ENCODE results near the gene CCDC174.

CCDC174 gene

DNA sequence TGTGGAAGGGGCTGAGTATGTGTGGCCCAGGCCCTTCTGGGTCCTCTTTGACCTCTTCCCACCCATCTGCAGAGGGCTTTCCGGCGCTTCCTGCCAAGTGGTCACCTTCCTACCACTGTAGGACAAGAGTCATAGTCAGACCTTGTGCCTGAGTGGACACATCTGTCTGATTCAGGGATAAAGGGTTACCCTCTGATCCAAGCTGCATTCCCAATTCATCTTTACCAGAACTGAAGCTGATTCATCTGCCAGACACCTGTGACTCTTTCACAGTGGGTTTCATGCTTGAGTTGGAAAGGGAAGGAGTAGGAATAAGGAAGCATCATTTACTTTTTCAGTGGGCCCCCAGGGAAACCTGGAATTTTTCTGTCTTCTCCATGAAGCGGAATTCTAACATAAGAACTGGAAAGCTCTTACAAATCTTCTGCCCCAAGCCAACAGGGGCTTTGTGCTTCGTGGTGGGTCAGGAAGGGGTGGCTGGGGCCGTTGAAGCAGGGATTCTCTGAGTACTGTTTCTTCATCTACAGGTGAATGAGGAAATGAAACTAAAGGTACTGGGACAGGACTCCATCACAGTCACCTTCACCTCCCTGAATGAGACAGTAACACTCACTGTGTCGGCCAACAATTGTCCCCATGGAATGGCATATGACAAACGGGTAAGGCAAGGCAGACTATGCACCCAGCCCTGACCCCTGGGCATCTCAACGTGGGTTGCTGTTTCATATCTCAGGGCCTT lies 69.7 kb downstream of the CCDC174 start:
- CTCF ChIA-PET = no interaction called here
- no peak for DNase-seq (ENCODE audit: extremely low spot score)
- TF ChIP-seq CTBP1 (IDR thresholded peaks at IDR 0.05; ENCODE audit: borderline replicate concordance) (no peak), ELF4 (IDR thresholded peaks at IDR 0.05) (no peak), SP1 (IDR thresholded peaks at IDR 0.05) (no peak), BHLHE40 (IDR thresholded peaks at IDR 0.05; ENCODE audit: borderline replicate concordance) (no peak), HDGF (IDR thresholded peaks at IDR 0.05; ENCODE audit: borderline replicate concordance) (no peak), FOXK2 (IDR thresholded peaks at IDR 0.05) (no peak), LEF1 (IDR thresholded peaks at IDR 0.05; ENCODE audit: borderline replicate concordance) (no peak), ARNT (IDR thresholded peaks at IDR 0.05) (no peak), FOXM1 (IDR thresholded peaks at IDR 0.05; ENCODE audit: borderline replicate concordance) (no peak), SUZ12 (IDR thresholded peaks at IDR 0.05) (no peak), ZNF384 (IDR thresholded peaks at IDR 0.05) (no peak), L3MBTL2 (conservative IDR thresholded peaks at IDR 0.05) (no peak), TARDBP (IDR thresholded peaks at IDR 0.05) (no peak)
- POLR2A ChIA-PET = no interaction called here
